SIG-M5 treated with dmso at 0.1 percent for 504 hours (cell line): ENCODE measurements around the gene PTPRU.

Experiments
- DNase-seq: peaks from one replicate; lab custom pipeline; 2025; ENCODE audit not compliant: unreplicated experiment; lab: John Stamatoyannopoulos, UW

PTPRU gene

DNA sequence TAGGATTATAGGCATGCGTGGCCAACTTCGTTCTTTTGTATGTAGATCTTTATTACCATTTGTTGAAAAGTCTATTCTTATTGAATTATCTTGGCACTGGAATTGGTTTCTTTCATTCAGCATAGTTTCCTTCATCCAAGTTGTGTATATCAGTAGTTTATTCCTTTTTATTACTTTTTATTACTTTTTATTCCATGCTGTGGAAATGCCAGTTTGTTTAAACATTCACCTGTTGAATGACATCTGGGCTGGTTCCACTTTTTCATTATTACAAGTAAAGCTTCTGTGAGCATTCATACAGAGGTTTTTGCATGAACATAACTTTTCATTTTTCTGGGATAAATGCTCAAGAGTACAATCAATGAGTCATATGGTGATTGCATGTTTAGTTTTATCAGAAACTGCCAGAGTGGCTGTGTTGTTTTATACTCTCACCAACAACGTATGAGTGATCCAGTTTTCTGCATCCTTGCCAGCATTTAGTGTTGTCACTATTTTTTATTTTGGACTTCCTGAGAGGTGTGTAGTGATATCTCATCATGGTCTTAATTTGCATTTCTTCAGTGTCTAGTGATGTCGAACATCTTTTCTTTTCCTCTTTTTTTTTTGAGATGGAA lies 28.6 kb downstream of the PTPRU start:
- no peak for DNase-seq

DNA sequence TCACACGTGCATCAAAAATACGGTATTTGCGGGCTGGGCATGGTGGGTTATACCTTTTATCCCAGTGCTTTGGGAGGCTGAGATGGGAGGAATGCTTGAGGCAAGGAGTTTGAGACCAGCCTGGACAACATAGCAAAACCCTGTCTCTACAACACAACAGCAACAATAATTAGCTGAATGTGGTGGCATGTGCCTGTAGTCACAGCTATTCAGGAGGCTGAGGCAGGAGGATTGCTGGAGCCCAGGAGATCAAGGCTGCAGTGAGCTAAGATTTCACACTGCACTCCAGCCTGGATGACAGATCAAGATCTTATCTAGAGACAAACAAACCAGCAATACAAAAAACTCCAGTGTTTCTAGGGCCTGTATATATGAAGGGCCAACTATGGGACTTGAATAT lies 30.6 kb downstream of the PTPRU start:
- DNase-seq, result no peak

DNA sequence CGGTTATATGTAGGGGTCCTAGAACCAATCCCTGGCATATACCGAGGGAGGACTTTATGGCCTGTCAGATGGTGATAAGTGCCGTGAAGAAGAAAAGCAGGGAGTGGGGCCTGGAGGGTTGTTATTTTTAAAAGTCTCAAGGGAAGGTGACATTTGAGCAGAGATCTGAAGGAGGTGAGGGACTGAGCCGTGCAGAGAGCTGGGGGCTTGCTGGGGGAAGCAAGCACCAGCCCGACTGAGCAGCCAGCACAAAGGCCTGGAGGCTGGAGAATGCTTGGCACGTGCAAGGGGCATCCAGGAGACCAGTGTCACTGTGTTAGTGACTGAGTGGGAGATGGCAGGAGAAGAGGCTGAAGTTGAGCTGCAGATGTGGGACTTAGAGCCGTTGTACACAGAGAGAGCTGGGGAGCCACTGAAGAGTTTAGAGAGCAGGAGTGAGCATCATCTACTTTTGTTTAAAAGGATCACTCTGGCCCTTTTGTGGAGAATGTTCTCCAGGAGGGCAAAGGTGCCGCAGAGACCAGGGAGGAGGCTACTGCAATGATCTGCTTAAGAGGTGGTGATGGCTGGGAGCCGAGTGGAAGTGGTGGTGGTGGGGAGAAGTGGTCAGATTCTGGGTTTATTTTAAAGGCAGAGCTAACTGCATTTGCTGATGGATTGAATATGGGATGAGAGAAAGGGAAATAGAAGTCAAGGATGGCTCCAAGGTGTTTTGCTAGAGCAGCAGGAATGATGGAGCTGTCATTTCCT lies 31.2 kb downstream of the PTPRU start:
- no peak for DNase-seq

DNA sequence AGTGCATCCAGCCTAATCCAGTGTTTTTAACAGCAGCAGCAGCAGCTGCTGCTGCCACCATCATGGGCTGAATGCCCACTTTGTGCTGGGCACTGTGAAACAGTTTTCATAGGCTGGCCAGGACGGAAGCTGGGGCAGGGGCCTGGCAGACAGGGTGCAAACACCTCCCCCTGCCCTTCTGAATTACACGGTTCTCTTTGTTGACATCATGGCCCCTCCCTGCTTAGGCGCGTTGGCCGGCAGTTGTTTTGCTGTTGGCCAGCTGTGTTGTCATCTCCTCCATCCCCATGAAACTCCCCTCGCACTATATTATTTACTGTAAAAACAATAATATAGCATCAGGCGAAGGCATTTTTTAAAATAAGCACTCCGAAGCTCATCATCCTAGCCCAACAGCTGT lies 33.1 kb downstream of the PTPRU start:
- no peak for DNase-seq

DNA sequence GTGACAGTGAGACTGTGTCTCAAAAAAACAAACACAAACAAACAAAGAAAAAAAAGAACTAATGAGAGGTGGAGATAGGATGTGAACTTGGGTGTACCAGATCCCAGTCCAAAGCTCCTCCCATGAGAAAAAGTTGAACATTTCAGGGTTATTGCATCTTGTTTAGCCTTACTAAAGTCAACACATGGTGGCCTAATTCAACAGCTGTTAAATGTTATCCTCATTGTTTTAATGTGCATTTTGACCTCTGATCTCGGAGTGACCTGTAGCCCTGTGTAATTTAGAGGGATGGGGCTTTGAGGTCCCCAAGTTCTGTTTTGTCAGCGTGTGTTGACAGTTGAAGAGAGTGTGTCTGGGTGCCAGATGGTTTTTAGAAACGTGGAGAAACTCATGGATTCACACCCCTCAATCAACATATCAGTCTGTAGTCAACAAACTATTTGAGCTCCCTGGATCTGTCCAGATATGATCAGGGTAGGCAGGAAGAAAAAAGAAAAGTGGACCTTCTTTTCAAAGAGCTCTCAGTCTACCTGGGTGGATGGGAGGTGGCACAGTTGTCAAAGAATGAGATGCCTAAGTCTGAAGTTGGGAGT lies 34.7 kb downstream of the PTPRU start:
- DNase-seq, result no peak

DNA sequence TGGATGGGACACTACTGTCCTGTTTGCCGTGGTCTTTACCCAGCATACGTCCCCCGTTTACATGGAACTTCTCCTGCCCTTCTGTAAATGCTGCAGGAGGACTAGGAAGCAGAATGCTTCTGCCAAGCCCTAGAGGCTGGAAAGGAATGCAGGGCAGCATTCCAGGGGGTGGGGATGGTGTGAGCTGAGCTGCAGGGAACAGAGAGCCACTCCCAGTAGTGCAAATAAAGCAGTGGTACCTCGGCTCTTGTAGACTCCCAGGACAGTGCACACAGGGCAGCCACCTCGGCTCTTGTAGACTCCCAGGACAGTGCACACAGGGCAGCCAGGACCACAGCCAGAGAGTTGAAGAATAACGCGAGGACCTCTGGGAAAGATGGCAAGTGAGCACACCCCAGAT lies 35.4 kb downstream of the PTPRU start:
- DNase-seq, result peak; percentile 17

DNA sequence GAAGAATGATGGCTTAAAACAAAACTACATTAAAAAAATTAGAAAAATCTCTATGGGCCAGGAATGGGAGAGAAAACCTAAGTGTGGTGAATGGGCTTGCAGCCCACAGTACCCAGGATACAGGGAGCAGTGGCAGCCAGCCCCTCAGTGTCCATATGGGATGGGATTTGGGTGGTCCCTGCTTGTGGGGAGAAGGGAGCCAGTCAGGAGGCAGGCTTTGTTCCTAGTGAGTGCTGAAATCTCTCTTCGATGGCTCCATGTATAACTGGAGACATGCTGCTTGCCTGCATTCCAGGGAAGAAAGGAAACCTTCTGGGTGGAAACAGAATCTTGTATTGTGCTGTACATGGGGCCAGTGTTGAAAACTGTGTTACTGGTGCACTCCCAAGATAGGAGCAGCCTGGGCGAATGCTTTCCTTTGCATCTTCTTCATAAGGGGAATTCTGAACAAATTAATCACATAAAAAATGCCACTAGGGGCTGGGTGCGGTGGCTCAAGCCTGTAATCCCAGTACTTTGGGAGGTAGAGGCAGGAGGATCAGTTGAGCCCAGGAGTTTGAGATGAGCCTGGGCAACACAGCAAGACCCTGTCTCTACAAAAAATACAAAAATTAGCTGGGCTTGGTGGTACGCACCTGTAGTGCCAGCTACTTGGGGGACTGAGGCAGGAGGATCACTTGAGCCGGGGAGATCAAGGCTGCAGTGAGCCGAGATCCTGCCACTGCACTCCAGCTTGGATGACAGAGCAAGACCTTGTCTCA lies 36.0 kb downstream of the PTPRU start:
- DNase-seq, result no peak

DNA sequence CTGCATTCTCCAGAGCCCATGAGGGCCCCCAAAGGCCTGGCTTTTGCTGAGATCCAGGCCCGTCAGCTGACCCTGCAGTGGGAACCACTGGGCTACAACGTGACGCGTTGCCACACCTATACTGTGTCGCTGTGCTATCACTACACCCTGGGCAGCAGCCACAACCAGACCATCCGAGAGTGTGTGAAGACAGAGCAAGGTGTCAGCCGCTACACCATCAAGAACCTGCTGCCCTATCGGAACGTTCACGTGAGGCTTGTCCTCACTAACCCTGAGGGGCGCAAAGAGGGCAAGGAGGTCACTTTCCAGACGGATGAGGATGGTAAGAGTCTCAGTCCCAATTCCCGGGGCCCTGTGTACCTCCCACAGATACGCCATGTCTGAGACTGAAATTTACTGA lies 39.1 kb downstream of the PTPRU start:
- DNase-seq, result no peak

DNA sequence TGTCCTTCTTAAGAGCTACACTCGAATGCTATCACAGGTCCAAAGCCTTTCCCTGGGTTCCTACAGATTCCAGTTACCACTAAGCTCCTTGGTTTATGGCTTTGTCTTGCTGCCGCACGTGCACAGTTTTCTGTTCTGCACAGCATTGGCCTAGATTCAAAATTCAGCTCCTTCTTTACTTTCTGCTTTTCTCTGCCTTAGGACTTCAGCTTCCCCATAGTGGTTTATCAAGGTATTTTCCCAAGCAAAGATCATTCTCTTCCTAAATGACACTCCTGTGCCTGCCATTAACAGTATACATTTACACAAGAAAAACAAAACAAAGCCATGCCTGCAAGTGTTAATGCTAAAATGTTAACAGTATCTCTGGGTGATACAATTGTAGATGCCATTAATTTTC lies 41.8 kb downstream of the PTPRU start:
- DNase-seq, result no peak

DNA sequence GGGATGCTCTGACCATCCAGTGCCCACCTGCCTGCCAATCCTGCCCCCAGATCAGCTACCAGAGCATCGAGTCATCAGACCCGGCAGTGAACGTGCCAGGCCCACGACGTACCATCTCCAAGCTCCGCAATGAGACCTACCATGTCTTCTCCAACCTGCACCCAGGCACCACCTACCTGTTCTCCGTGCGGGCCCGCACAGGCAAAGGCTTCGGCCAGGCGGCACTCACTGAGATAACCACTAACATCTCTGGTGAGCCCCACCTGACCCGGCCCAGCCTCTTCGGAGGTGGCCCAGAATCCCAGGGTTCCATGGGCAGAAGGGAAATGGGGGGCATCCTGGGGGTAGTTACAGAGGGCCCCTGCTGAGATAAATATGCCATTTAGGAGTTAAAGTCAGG lies 43.1 kb downstream of the PTPRU start:
- DNase-seq, result no peak

DNA sequence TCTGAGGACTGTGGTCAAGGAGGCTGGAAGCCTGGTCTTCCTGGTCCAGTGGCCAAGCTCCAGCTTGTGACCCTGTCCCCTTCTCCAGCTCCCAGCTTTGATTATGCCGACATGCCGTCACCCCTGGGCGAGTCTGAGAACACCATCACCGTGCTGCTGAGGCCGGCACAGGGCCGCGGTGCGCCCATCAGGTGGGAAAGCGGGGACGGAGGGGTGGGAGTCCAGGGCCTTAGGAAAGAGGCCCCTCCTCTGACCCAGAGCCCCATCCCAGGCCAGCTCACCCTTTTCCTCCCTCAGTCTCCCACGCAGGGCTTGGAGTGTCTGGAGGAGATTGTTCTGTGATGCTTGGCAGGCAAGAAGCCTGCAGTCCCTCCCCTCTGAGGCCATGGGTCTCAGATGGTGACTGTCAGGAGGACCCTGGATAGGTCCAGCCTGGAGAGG lies 43.6 kb downstream of the PTPRU start:
- no peak for DNase-seq

DNA sequence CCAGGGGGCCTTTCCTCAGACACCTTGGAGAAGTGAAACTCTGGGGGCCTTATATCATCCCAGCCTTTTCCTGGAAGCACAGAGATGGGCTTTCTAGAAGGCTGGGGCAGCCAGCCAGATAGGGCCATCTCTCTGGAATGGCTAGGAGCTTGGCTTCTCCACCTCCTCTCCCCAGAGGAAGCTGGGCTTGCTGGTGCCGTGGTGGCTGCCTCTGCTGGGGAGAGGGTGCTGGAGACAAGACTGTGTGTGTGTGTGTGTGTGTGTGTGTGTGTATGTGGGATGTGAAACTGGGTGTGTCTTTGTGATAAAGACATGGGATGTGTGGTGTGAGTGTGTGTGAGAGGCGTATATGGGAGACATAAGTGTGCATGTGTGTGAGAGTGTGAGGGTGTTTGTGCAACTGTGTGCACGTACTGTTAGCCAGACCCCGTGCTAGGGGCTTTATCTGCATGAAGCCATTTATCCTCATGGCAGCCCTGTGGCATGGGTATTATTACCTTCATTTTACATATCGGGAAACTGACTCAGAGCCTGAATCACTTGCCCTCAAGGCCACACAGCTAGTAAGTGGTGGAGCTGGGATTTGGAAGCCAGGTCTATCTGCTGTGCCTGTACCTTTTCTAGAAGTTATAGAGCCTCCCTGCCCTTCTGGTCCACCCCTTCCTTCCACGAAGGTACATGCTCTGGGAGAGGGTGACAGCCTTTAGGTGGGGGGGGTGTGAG lies 44.2 kb downstream of the PTPRU start:
- DNase-seq, result no peak

DNA sequence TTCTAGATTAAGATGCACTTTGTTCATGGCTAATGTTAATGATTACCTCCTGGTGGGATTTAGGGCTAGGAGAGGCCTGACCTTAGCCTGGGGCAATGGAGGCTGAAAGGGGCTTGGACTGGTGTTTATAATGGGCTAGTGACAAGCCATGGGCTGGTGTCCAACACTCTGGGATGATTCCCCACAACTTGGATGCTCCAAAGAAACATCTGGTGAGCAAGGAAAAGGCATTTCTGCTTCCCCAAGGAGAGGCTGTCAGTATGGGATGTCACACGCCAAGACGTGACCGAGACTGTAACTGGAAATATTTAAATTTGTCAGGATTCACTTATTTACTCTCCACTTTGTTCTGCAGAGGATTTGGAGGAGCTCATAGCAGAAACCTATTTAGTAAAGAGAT lies 45.2 kb downstream of the PTPRU start:
- DNase-seq, result no peak

DNA sequence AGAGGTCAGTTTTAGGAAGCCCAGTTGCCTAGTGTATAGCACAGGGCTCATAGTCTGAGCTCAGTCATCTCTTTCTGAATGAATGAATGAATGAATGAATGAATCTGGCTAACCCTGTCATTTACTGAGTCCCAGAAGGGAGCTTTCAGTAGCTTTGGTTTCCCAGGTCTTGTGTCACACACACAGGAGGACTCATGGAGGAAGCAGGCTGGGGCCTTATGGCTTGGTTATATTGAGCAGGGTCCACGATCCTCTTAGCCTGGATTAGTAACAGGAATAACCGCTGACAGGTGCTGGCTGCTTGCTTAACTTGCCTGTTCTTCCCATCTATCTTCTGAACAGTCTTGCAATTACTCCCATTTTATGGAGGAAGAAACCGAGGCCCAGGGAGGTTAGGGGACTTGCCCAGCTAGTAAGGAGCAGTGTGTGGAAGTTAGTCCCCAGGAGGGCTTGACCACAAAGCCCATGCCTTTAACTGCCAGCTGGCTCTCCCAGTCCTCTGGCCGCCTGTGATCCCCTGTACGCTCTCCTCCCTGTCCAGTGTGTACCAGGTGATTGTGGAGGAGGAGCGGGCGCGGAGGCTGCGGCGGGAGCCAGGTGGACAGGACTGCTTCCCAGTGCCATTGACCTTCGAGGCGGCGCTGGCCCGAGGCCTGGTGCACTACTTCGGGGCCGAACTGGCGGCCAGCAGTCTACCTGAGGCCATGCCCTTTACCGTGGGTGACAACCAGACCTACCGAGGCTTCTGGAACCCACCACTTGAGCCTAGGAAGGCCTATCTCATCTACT lies 46.0 kb downstream of the PTPRU start:
- no peak for DNase-seq

DNA sequence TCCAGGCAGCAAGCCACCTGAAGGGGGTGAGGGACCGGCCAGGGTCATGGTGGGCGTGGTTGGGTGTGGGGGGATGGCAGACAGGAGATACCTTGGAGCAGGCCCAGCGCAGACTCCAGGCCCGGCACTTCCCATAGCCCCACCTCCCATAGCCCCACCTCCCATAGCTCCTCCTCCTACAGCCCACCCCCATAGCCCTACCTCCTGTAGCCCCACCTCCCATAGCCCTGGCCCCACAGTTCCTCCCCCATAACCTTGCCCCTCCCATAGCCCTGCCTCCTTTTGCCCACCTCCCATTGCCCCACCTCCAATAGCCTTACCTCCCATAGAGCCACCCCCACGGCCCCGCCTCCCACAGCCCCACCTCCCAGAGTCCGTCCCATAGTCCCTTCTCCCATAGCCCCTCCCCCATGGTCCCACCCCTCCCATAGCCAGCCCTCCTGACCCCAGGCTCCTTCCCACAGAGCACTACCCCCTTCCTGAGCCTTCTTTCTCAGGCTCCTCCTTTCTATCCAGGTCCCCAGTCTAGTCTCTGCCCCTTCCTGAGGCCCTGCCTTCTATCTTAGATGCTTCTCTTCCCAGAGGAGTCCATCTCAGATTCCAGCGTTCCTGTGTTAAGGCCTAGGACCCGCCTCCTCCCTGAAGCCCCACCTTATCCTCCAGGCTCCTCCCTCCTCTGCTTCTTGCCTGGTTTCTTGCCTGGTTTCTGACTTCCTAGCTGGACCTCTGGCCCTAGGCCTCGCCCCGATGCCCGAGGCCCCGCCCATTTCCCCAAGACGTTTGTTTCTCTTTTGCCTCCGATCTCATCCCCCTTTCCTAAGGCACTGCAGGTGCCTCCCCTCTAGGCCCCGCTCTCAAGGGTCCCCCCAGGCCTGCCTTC lies 46.8 kb downstream of the PTPRU start:
- DNase-seq, result peak; percentile 66

DNA sequence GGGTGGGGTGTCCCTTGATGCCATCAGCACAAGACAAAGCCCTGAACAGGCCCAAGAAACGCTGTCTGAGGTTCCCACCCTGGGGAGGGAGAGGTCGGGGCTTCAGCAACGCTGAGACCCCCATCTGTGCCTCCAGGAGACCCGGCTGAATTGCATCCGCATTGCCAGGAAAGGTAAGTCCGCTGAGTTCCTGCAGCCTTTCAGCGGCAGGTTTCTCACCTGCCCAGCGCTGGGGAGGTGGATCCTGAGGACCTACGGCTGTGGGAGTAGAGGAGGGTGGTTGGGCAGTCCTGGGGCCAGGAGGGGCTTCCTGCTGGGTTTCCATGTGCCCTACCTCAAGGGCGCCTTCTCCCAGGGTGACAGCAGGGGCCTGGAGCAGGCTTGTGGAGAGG lies 47.5 kb downstream of the PTPRU start:
- DNase-seq, result no peak

DNA sequence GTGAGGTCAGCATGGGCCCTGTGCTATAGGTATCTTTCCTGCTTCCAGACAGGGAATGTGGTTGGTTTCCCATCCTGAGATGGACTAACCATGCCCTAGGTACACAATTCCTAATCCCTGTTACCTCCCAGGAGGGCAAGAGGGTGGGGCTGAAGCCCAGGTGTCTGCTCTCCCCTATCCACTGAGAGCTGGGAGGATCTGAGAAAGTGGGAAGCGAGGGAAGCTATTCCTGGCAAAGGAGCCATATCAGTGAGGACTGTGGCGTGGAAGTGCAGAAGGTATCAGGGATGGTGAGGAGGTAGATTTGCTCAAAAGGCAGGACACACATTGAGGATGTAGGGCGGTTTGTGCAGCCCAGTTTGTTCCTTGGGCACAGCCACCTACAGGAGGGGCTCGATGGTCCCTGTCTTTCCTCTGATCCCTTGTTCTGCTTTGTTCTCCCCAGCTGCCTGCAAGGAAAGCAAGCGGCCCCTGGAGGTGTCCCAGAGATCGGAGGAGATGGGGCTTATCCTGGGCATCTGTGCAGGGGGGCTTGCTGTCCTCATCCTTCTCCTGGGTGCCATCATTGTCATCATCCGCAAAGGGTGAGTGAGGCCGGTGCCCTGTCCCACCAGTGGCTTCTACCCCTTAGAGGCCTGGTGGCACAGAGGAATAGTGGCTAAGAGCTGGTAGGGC lies 48.1 kb downstream of the PTPRU start:
- no peak for DNase-seq

DNA sequence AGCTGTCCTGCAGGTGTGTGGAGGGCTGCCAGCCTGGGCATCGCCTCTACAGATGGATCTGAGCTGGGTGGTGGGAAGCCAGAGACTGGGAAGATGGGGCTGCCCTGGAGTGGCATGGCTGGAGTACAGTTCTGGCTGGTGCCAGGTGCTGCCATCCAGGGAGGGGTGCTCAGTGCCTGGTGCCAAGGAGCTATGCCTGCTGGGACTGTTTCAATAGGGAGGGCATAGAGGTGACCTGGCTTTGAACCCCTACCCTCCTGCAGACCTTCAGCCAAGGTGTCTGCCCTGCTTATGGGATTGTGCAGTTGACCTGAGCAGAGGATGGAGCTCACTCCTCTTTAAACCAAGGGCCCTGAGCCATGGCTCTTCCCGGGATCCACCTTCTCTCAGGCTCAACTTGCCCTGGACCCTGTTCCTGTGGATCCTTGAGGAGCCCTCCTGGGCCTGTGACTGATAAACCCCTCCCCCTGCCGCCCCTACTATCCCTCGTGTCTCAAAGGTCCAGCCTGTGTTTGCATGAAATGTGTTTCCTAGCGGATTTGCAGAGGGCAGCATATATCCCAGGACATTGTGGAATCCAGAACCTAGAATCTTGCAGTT lies 48.7 kb downstream of the PTPRU start:
- no peak for DNase-seq
